NT2/D1 (cell line): ENCODE data around the gene CPB2.

Source experiments
- SUZ12 ChIP-seq: IDR thresholded peaks from 2 replicates; pipeline ENCODE4 v1.6.1; 2011; ENCODE audit not compliant: insufficient read length, insufficient read depth; ENCODE audit errors: extremely low read depth
- YY1 ChIP-seq: IDR thresholded peaks from 2 replicates; pipeline ENCODE4 v1.6.1; 2011; ENCODE audit not compliant: insufficient read length, insufficient read depth
- ZNF274 ChIP-seq: IDR thresholded peaks from 2 replicates; pipeline ENCODE4 v1.6.1; 2011; ENCODE audit warnings: mild to moderate bottlenecking, low read depth, low read length

DNA sequence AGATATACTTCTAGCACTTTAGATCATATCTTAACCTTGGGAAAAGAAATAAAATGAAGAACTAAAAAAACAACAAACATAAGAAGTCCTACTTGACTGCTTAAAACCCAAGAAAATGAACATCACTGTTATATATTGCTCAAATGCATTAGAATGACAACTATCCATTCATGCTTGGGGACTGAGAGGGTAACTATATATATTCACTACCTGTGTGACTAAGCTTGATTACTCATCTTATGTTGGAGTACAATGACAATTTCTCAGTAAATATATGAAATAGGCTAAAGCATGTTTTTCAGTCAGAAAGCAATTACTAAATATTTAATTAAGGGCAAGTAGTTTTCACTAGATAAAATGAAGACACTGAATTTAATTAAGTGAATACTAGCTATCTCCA, 92.4 kb downstream of the CPB2 start:
- TF ChIP-seq SUZ12 (no peak), ZNF274 (no peak), YY1 (no peak)
